HEK293 (cell line): ENCODE measurements around the gene ZNF316.

ENCODE experiments used
- CTCF ChIA-PET: fragments of 350-600 bp; formaldehyde crosslinking; extraction: SDS; loops from one replicate; lab custom pipeline; 2021; ENCODE audit warnings: antibody characterized with exemption; lab: Yijun Ruan, JAX
- POLR2A ChIA-PET: fragments of 300-600 bp; formaldehyde crosslinking; extraction: SDS; loops from one replicate; lab custom pipeline; 2020; ENCODE audit warnings: antibody characterized with exemption, inconsistent platforms; lab: Yijun Ruan, JAX
- H3K27ac ChIP-seq: fragments of 200-500 bp; sonication (Bioruptor generic); 2 replicates; pipeline ENCODE4 v1.5.1; 2014; ENCODE audit warnings: low read depth, low read length, control low read depth, inconsistent platforms; ENCODE audit errors: extremely low read depth
- H3K36me3 ChIP-seq, 2 experiments: fragments of 200-500 bp in 1 of 2; sonication (Bioruptor generic) in 1 of 2; 1 replicate in 1 of 2; 2 replicates in 1 of 2; pipeline ENCODE4 v1.5.1; 2014 to 2017; ENCODE audit warnings: inconsistent platforms in 2 of 2, low read length in 2 of 2; ENCODE audit not compliant: control insufficient read depth in 2 of 2, insufficient read depth in 1 of 2
- H3K4me1 ChIP-seq: fragments of 200-500 bp; sonication (Bioruptor generic); 2 replicates; pipeline ENCODE4 v1.5.1; 2014; ENCODE audit warnings: mild to moderate bottlenecking, low read length, inconsistent platforms; ENCODE audit not compliant: control insufficient read depth, insufficient read depth
- H3K4me3 ChIP-seq: 2 replicates; pipeline ENCODE4 v1.5.1; 2011; ENCODE audit warnings: low read depth, mild to moderate bottlenecking, control low read depth, low read length, moderate library complexity
- H3K9me3 ChIP-seq: fragments of 200-500 bp; sonication (Bioruptor generic); 2 replicates; pipeline ENCODE4 v1.5.1; 2014; ENCODE audit warnings: low read depth, low read length, inconsistent platforms; ENCODE audit not compliant: control insufficient read depth, insufficient read depth
- HOXD13 ChIP-seq: sonication (generic); formaldehyde crosslinking; IDR thresholded peaks from 2 replicates; pipeline ENCODE4 v1.8.0; 2022; ENCODE audit warnings: missing genetic modification reagents, borderline replicate concordance
- KLF16 ChIP-seq: fragments of 450-650 bp; formaldehyde crosslinking; IDR thresholded peaks from 2 replicates; pipeline ENCODE4 v1.5.1; 2017; ENCODE audit warnings: missing biosample characterization, missing genetic modification characterization
- MZF1 ChIP-seq: fragments of 450-650 bp; formaldehyde crosslinking; IDR thresholded peaks from 2 replicates; pipeline ENCODE4 v1.5.1; 2017; ENCODE audit warnings: missing biosample characterization, missing genetic modification characterization, borderline replicate concordance
- OVOL3 ChIP-seq: fragments of 450-650 bp; formaldehyde crosslinking; IDR thresholded peaks from 2 replicates; pipeline ENCODE4 v1.5.1; 2016; ENCODE audit warnings: missing biosample characterization, missing genetic modification characterization
- SETDB1 ChIP-seq: IDR thresholded peaks from one replicate; pipeline ENCODE4 v1.6.1; 2017; ENCODE audit warnings: mild to moderate bottlenecking, low read length, moderate library complexity, mixed read lengths; ENCODE audit not compliant: insufficient read length
- ZBTB8A ChIP-seq: fragments of 450-650 bp; formaldehyde crosslinking; IDR thresholded peaks from 2 replicates; pipeline ENCODE4 v1.5.1; 2016; ENCODE audit warnings: missing biosample characterization, missing genetic modification characterization
- ZNF121 ChIP-seq: fragments of 450-650 bp; formaldehyde crosslinking; IDR thresholded peaks from 2 replicates; pipeline ENCODE4 v1.5.1; 2016; ENCODE audit warnings: missing biosample characterization, missing genetic modification characterization
- ZNF175 ChIP-seq: fragments of 450-650 bp; formaldehyde crosslinking; IDR thresholded peaks from 2 replicates; pipeline ENCODE4 v1.5.1; 2016; ENCODE audit warnings: missing biosample characterization, missing genetic modification characterization
- ZNF18 ChIP-seq: fragments of 450-650 bp; formaldehyde crosslinking; IDR thresholded peaks from 2 replicates; pipeline ENCODE4 v1.5.1; 2016; ENCODE audit warnings: missing biosample characterization, missing genetic modification characterization
- ZNF184 ChIP-seq: fragments of 450-650 bp; IDR thresholded peaks from 2 replicates; pipeline ENCODE4 v1.5.1; 2018; ENCODE audit warnings: missing biosample characterization, mild to moderate bottlenecking, missing genetic modification characterization
- ZNF335 ChIP-seq: fragments of 450-650 bp; formaldehyde crosslinking; conservative IDR thresholded peaks from 2 replicates; pipeline ENCODE4 v1.5.1; 2016; ENCODE audit warnings: missing biosample characterization, missing genetic modification characterization
- ZNF350 ChIP-seq: fragments of 450-650 bp; formaldehyde crosslinking; IDR thresholded peaks from 2 replicates; pipeline ENCODE4 v1.5.0; 2017; ENCODE audit warnings: missing biosample characterization, mild to moderate bottlenecking, missing genetic modification characterization
- ZNF37A ChIP-seq: fragments of 450-650 bp; IDR thresholded peaks from 2 replicates; pipeline ENCODE4 v1.5.1; 2018; ENCODE audit warnings: missing biosample characterization, missing genetic modification characterization
- ZNF404 ChIP-seq: fragments of 450-650 bp; formaldehyde crosslinking; IDR thresholded peaks from 2 replicates; pipeline ENCODE4 v1.5.1; 2017; ENCODE audit warnings: missing biosample characterization, missing genetic modification characterization
- ZNF426 ChIP-seq: fragments of 450-650 bp; formaldehyde crosslinking; IDR thresholded peaks from 2 replicates; pipeline ENCODE4 v1.5.1; 2017; ENCODE audit warnings: missing biosample characterization, missing genetic modification characterization, mild to moderate bottlenecking, inconsistent platforms, moderate library complexity
- ZNF561 ChIP-seq: fragments of 450-650 bp; IDR thresholded peaks from 2 replicates; pipeline ENCODE4 v1.5.1; 2018; ENCODE audit warnings: missing biosample characterization, missing genetic modification characterization, borderline replicate concordance
- ZNF624 ChIP-seq: fragments of 450-650 bp; formaldehyde crosslinking; IDR thresholded peaks from 2 replicates; pipeline ENCODE4 v1.5.1; 2017; ENCODE audit warnings: missing biosample characterization, missing genetic modification characterization
- ZNF768 ChIP-seq: fragments of 450-650 bp; formaldehyde crosslinking; IDR thresholded peaks from 2 replicates; pipeline ENCODE4 v1.5.1; 2018; ENCODE audit warnings: missing biosample characterization, mild to moderate bottlenecking, missing genetic modification characterization
- ZNF785 ChIP-seq: fragments of 450-650 bp; formaldehyde crosslinking; IDR thresholded peaks from 2 replicates; pipeline ENCODE4 v1.5.1; 2016; ENCODE audit warnings: missing biosample characterization, missing genetic modification characterization
- ZNF792 ChIP-seq: fragments of 450-650 bp; formaldehyde crosslinking; IDR thresholded peaks from 2 replicates; pipeline ENCODE4 v1.5.1; 2016; ENCODE audit warnings: missing biosample characterization, missing genetic modification characterization
- ZSCAN16 ChIP-seq: fragments of 450-650 bp; formaldehyde crosslinking; IDR thresholded peaks from 2 replicates; pipeline ENCODE4 v1.5.1; 2016; ENCODE audit warnings: missing biosample characterization, missing genetic modification characterization
- TF ChIP-seq, protein P1 (sequence below): fragments of 450-650 bp; formaldehyde crosslinking; IDR thresholded peaks from 2 replicates; pipeline ENCODE4; 2016; ENCODE audit warnings: missing biosample characterization, missing genetic modification characterization
- TF ChIP-seq, protein P2 (sequence below): fragments of 450-650 bp; formaldehyde crosslinking; IDR thresholded peaks from 2 replicates; pipeline ENCODE4 v1.5.1; 2016; ENCODE audit warnings: missing biosample characterization, missing genetic modification characterization
- TF ChIP-seq, protein P3 (sequence below): fragments of 450-650 bp; formaldehyde crosslinking; IDR thresholded peaks from 2 replicates; pipeline ENCODE4 v1.5.1; 2017; ENCODE audit warnings: missing biosample characterization, missing genetic modification characterization

The ZNF316 gene

DNA sequence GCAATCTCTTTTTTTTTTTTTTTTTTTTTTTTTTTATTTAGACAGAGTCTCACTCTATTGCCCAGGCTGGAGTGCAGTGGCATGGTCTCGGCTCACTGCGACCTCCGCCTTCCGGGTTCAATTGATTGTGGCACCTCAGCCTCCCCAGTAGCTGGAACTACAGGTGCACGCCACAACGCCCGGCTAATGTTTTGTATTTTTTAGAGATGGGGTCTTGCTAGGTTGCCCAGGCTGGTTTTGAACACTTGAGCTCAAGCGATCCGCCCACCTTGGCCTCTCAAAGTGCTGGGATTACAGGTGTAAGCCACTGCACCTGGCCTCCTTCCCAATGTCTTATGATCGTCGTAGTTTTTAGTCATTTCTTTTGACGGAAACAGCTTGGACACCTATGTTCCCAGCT, 28.3 kb upstream of the ZNF316 start:
- TF ChIP-seq ZNF121 = peak; percentile 81
- no peak for TF ChIP-seq ZNF792 (tag by site-specific recombination)
- Histone ChIP-seq H3K4me3 (no peak overlapping the region), H3K4me1 (no peaks in the 10 kb centered on the region), H3K27ac (no peak overlapping the region), H3K36me3 (peaks cover 2 to 15% of the 10 kb centered on the region in 2 experiments; a peak in 2 of 3 replicates), H3K9me3 (no peaks in the 10 kb centered on the region)
- CTCF ChIA-PET = interaction anchor here (0.5 to 0.8 kb wide), 5 partner anchors 9 to 709 kb away, joined by 3 to 4 read pairs (median 3); no protein-coding TSS in a partner anchor
- POLR2A ChIA-PET = interaction anchor here (0.6 kb wide), 2 partner anchors 48 to 49 kb away, joined by 3 to 4 read pairs; no protein-coding TSS in a partner anchor

- CTCF ChIA-PET = interaction anchor here (1.5 kb wide), 1 partner anchor 9 kb away, joined by 3 read pairs; no protein-coding TSS in a partner anchor
- no peak overlapping the region for H3K4me3 ChIP-seq
- H3K27ac ChIP-seq = no peak overlapping the region
- no peaks in the 10 kb centered on the region for H3K4me1 ChIP-seq
- POLR2A ChIA-PET = no interaction called here
- TF ChIP-seq ZNF37A = no peak
- no peak for TF ChIP-seq ZNF404
- no peak for TF ChIP-seq ZSCAN16 (tag by site-specific recombination)
- no peak for TF ChIP-seq ZNF785 (tag by site-specific recombination)
- TF ChIP-seq KLF16 (tag by site-specific recombination) = no peak
- TF ChIP-seq MZF1 (tag by site-specific recombination) = no peak
- no peak for TF ChIP-seq ZNF184 (tag by site-specific recombination)
- no peak for TF ChIP-seq ZNF561
- no peak for TF ChIP-seq ZNF335
- no peak for TF ChIP-seq OVOL3
- no peak for TF ChIP-seq HOXD13 (CRISPR knock-in tag)
- TF ChIP-seq ZNF768 (tag by site-specific recombination) = no peak
- TF ChIP-seq, protein P1, sequence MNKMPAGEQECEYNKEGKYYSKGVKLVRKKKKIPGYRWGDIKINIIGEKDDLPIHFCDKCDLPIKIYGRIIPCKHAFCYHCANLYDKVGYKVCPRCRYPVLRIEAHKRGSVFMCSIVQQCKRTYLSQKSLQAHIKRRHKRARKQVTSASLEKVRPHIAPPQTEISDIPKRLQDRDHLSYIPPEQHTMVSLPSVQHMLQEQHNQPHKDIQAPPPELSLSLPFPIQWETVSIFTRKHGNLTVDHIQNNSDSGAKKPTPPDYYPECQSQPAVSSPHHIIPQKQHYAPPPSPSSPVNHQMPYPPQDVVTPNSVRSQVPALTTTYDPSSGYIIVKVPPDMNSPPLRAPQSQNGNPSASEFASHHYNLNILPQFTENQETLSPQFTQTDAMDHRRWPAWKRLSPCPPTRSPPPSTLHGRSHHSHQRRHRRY = no peak
- no peak for TF ChIP-seq ZNF175 (tag by site-specific recombination)
- no peak for TF ChIP-seq ZBTB8A (tag by site-specific recombination)
- TF ChIP-seq ZNF624 = no peak
- no peak for TF ChIP-seq SETDB1
- TF ChIP-seq, all 188 proteins: peak for 0
- Histone ChIP-seq H3K36me3 (peaks cover 0 to 9% of the 10 kb centered on the region in 2 experiments; a peak in 2 of 3 replicates), H3K9me3 (no peaks in the 10 kb centered on the region)
These were observed 24.3 kb upstream of the ZNF316 start for GRCh38 chr7:6612819-6613218.

GRCh38 chr7:6613706-6614105, 23.4 kb upstream of the ZNF316 start:
- H3K4me3 ChIP-seq = no peak overlapping the region
- no peak overlapping the region for H3K27ac ChIP-seq
- H3K9me3 ChIP-seq = no peaks in the 10 kb centered on the region
- H3K4me1 ChIP-seq = no peaks in the 10 kb centered on the region
- peaks cover 3 to 9% of the 10 kb centered on the region in 2 experiments; a peak in 2 of 3 replicates for H3K36me3 ChIP-seq
- ChIA-PET CTCF (no interaction called here), POLR2A (no interaction called here)
- TF ChIP-seq, protein P2, sequence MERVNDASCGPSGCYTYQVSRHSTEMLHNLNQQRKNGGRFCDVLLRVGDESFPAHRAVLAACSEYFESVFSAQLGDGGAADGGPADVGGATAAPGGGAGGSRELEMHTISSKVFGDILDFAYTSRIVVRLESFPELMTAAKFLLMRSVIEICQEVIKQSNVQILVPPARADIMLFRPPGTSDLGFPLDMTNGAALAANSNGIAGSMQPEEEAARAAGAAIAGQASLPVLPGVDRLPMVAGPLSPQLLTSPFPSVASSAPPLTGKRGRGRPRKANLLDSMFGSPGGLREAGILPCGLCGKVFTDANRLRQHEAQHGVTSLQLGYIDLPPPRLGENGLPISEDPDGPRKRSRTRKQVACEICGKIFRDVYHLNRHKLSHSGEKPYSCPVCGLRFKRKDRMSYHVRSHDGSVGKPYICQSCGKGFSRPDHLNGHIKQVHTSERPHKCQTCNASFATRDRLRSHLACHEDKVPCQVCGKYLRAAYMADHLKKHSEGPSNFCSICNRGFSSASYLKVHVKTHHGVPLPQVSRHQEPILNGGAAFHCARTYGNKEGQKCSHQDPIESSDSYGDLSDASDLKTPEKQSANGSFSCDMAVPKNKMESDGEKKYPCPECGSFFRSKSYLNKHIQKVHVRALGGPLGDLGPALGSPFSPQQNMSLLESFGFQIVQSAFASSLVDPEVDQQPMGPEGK (tag by site-specific recombination) = no peak
- no peak for TF ChIP-seq ZNF18 (tag by site-specific recombination)
- no peak for TF ChIP-seq ZNF350 (tag by site-specific recombination)
- TF ChIP-seq, protein P3, sequence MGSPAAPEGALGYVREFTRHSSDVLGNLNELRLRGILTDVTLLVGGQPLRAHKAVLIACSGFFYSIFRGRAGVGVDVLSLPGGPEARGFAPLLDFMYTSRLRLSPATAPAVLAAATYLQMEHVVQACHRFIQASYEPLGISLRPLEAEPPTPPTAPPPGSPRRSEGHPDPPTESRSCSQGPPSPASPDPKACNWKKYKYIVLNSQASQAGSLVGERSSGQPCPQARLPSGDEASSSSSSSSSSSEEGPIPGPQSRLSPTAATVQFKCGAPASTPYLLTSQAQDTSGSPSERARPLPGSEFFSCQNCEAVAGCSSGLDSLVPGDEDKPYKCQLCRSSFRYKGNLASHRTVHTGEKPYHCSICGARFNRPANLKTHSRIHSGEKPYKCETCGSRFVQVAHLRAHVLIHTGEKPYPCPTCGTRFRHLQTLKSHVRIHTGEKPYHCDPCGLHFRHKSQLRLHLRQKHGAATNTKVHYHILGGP (tag by site-specific recombination) = no peak
- no peak for TF ChIP-seq ZNF426
- TF ChIP-seq HOXD13 (CRISPR knock-in tag) = no peak
